ENCODE measurements around the gene ARHGEF7.

The ARHGEF7 gene

GRCh38 chr13:111322001-111322915 lies 207.1 kb downstream of the ARHGEF7 start:
- no peak for DNase-seq (ENCODE audit: low read depth in 1 of 2, low spot score in 1 of 2)

- DNase-seq (ENCODE audit: low read depth in 1 of 2, low spot score in 1 of 2): no peak
Observed at GRCh38 chr13:111322916-111323331, 207.8 kb downstream of the ARHGEF7 start.

DNA sequence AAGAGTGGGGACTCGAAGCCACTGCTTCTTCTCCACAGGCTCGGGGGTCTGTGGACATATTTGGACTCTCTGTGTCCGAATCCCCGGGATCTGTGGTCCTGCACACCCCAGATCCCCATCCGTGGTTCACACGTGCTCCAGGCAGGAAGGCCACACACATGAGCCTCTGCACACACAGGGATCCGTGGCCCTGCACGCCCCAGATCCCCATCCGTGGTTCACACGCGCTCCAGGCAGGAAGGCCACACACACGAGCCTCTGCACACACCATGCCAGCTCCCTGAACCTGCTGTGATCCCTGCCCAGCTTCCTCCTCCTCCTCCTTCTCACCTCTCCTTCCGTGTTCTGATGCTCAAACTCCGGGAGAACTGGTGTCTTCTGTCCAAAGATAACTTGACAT lies 208.4 kb downstream of the ARHGEF7 start:
- no peak for DNase-seq (ENCODE audit: low read depth in 1 of 2, low spot score in 1 of 2)

GRCh38 chr13:111323950-111324651 lies 209.0 kb downstream of the ARHGEF7 start:
- no peak for DNase-seq (ENCODE audit: low read depth in 1 of 2, low spot score in 1 of 2)

DNA sequence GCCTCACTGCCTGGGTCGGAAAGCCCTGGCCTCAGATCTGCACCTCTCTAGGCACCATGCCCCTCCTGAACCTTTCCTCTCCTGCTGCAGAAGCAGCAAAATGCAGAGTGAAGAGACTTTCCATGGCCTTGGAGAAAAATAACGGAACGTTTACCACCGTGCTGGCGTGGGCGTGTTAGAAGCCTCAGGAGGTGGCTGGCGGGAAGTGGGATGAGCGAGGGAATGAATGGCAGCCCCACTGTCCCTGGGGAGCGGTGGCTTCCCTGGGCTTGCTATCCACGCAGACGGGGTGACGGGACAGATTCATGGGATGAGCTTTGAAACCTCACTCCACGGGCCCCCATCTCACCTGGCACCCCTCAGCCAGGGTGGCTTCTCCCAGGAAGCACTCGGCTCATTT lies 209.6 kb downstream of the ARHGEF7 start:
- no peak for DNase-seq (ENCODE audit: low read depth in 1 of 2, low spot score in 1 of 2)

GRCh38 chr13:111325146-111325890 lies 210.2 kb downstream of the ARHGEF7 start:
- DNase-seq (ENCODE audit: low read depth in 1 of 2, low spot score in 1 of 2): no peak

- DNase-seq (ENCODE audit: low read depth in 1 of 2, low spot score in 1 of 2): no peak
Observed at GRCh38 chr13:111325941-111326620, 211.0 kb downstream of the ARHGEF7 start.

DNA sequence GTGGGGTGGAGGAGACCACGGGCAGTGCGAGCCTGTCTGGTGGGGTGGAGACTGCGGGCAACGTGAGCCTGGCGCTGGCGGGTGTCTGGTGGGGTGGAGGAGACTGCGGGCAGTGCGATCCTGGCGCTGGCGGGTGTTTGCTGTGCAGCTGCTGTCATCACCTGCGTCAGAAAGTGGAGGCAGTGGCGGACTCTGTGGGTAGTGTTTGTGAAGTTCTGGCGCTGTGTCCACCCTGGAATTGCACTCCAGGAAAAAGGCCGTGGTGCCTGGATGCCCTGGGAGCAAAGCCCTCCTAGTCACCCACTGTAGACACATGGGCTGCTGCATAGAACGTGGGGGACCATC lies 211.5 kb downstream of the ARHGEF7 start:
- no peak for DNase-seq (ENCODE audit: low read depth in 1 of 2, low spot score in 1 of 2)

DNA sequence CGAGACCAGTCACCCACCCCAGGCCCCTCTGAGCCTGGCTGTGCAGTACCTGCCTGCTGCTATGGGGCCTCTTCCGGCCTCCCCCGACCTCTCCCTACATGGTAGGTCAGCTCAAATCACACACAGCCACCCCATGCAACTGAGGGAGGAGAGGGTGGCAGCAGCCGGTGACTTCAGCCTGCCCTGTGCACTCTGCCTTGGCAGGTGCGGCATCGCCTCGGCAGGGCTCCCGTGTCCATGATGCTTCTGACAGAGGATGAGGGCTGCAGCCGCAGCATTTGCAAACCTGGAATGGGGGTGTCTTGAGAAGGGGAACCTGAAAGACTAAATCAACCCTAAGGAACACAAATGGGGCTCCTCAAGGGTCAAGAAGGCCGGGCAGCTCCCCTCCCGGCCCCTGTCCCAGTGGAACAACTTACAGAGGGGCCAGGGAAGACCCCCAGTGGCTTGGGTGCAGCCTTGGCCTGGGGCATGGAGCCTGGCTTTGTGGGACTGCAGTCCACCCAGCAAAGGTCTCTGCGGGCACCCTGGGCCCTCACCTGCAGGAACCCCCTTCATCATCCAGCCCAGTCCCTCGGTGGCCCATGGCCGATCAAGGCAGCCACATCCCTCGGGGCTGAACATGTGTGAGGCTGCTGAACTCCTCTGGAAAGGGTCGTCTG lies 212.0 kb downstream of the ARHGEF7 start:
- DNase-seq (ENCODE audit: low read depth in 1 of 2, low spot score in 1 of 2): no peak

GRCh38 chr13:111327730-111328573 lies 212.8 kb downstream of the ARHGEF7 start:
- DNase-seq (ENCODE audit: low read depth in 1 of 2, low spot score in 1 of 2): no peak

DNA sequence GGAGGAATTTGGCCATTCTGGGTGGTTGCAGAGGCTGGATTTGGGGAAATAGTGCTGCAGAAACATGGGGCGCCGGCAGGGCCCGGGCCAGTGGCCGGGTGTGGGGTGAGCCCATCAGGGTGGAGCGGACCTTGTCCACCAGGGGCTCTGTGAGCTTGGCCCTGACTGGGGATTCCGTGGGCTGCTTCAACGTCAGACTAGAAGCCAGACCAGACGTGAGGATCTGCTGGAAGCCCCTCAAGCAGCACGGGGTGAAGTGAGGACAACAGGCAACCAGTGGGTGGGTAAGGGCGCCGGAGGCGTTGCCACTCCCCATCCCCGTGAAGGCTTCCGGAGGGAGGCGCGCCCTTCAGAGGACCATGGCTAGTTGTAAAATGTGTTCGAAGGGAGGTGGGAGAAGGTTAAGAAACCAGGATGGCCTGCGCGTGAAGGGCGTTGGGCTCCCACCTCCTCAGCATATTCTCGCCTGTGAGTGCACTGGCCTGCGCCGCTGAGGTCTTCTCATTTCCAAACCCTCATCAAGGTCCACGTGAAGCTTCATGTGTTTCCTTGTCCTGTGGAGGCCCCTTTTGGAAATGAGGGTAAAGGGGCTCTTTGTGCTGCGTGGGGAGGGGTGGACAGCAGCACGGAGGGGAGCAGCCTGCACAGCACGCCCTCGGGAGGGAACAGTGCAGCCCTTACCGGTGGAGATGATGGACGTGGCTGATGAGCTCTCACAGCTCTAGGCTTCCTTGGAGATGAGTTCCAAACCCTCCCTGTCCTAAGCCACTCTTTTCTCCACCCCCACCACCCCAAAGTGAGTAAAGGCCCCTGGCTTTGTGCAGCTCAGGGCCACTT lies 213.7 kb downstream of the ARHGEF7 start:
- DNase-seq (ENCODE audit: low read depth in 1 of 2, low spot score in 1 of 2): no peak

GRCh38 chr13:111329641-111330040 lies 214.5 kb downstream of the ARHGEF7 start:
- no peak for DNase-seq (ENCODE audit: low read depth in 1 of 2, low spot score in 1 of 2)

- DNase-seq (ENCODE audit: low read depth in 1 of 2, low spot score in 1 of 2): no peak
Observed at GRCh38 chr13:111330066-111330610, 215.0 kb downstream of the ARHGEF7 start.

GRCh38 chr13:111335298-111335697 lies 220.2 kb downstream of the ARHGEF7 start:
- DNase-seq (ENCODE audit: low read depth in 1 of 2, low spot score in 1 of 2): no peak

GRCh38 chr13:111336666-111337065 lies 221.6 kb downstream of the ARHGEF7 start:
- no peak for DNase-seq (ENCODE audit: low read depth in 1 of 2, low spot score in 1 of 2)

GRCh38 chr13:111337206-111337605 lies 222.1 kb downstream of the ARHGEF7 start:
- no peak for DNase-seq (ENCODE audit: low read depth in 1 of 2, low spot score in 1 of 2)

- no peak for DNase-seq (ENCODE audit: low read depth in 1 of 2, low spot score in 1 of 2)
Observed at GRCh38 chr13:111337741-111338140, 222.6 kb downstream of the ARHGEF7 start.

DNA sequence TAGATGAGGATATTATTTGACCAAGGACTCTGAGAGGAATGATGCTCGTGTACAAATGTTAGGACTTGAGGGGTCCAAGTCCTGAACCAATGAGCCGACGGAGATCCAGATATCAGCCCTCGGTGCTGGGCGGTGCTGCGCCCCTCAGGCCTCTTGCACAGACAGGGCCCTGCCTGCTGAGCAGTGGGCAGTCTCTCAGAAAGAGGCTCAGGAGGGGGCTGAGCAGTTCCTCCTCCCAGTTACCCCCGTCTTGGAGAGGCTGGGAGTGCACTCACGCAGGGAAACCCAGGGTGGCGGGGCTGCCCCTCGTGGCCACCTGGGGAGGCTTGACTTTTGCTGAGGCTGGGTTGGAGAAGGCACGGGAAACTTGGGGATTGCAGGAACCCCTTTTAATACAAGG lies 223.7 kb downstream of the ARHGEF7 start:
- DNase-seq (ENCODE audit: low read depth in 1 of 2, low spot score in 1 of 2): no peak

Measured in activated T-helper 1 cell treated with anti-CD3 and anti-CD28 coated beads, Interleukin-2, amount 50 U/mL, for 16 hours (primary cell).